ENCODE results near the gene STK32C.

DNA sequence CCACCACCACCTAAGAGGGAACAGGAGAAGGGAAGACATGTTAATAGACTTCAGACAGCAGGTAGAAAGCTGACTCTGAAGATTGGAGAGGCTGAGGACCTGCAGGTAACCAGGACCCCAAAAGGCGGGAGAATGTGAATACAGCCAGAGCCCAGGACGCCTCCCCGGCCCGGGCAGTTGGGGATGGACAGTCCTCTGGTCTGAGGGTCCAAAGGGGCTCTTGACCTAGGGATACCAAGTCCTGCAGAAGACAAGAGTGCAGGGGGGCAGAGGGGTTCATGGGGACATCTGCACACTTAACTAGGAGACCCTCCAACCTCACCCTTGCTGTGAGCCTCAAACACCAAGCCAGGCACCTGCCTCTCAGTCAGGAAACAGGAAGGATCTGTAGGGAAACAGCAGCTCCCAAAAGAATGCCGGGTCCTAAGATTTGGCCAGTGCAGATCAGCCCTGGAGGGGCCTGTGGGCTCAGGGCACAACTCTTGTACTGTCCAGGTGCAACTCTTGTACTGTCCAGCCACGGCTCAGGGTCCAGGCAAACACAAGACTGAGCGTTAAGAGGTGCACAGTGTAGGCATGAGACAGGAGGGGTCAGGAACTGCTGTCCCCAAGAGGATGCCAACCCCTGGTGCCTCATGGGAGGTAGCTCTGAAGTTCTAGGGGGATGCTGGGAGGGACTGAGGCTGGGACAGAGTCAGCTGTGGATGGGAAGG lies 2.3 kb upstream of the STK32C start:
- TF ChIP-seq, protein P1, sequence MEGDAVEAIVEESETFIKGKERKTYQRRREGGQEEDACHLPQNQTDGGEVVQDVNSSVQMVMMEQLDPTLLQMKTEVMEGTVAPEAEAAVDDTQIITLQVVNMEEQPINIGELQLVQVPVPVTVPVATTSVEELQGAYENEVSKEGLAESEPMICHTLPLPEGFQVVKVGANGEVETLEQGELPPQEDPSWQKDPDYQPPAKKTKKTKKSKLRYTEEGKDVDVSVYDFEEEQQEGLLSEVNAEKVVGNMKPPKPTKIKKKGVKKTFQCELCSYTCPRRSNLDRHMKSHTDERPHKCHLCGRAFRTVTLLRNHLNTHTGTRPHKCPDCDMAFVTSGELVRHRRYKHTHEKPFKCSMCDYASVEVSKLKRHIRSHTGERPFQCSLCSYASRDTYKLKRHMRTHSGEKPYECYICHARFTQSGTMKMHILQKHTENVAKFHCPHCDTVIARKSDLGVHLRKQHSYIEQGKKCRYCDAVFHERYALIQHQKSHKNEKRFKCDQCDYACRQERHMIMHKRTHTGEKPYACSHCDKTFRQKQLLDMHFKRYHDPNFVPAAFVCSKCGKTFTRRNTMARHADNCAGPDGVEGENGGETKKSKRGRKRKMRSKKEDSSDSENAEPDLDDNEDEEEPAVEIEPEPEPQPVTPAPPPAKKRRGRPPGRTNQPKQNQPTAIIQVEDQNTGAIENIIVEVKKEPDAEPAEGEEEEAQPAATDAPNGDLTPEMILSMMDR (IDR thresholded peaks at IDR 0.05; ENCODE audit: insufficient read depth, low read length) = no peak
- TF ChIP-seq GABPA (IDR thresholded peaks at IDR 0.05; ENCODE audit: low read depth) = no peak
- TF ChIP-seq POLR2AphosphoS5 (IDR thresholded peaks at IDR 0.05; ENCODE audit: low read depth) = no peak
- TF ChIP-seq SPI1 (IDR thresholded peaks at IDR 0.05; ENCODE audit: borderline replicate concordance, low read depth) = no peak
